GM12878 (cell line): Measurements from ENCODE around the gene MFAP1. TPM values are rescaled to one million over a fixed set of nuclear protein-coding genes. Genes with fewer than 3 reads are reported as not detected.

Experiments
- ATAC-seq: fragments of 200-7000 bp; cut with Tn5 transposase; 3 replicates; pipeline ENCODE4 v1.9.1; 2020; ENCODE audit warnings: mild to moderate bottlenecking, moderate library complexity
- BruUV-seq: library from RNA; stranded (reverse); fragments of 400-500 nt; replicated peaks from 2 replicates; lab custom pipeline; 2021; lab: Mats Ljungman, UMichigan
- CTCF ChIA-PET: fragments of 300-600 bp; sonication (Branson Sonifier 250); formaldehyde crosslinking; extraction: SDS; loops from one replicate; lab custom pipeline; 2021; ENCODE audit warnings: inconsistent platforms; lab: Yijun Ruan, JAX
- POLR2A ChIA-PET: fragments of 350-600 bp; formaldehyde crosslinking; extraction: SDS; loops from one replicate; lab custom pipeline; 2021; ENCODE audit warnings: inconsistent platforms; lab: Charles Lee
- RAD21 ChIA-PET: fragments of 300-600 bp; sonication (Branson Sonifier 250); formaldehyde crosslinking; loops from one replicate; lab custom pipeline; 2023; ENCODE audit warnings: antibody characterized with exemption; ENCODE audit not compliant: unreplicated experiment; lab: Charles Lee
- SMC1A ChIA-PET: fragments of 300-600 bp; sonication (Branson Sonifier 250); formaldehyde crosslinking; loops from one replicate; lab custom pipeline; 2023; ENCODE audit not compliant: unreplicated experiment, uncharacterized antibody; lab: Charles Lee
- DNase-seq: peaks from one replicate; pipeline ENCODE4 v3.0.0-alpha.2; 2011; ENCODE audit warnings: low read depth, low spot score
- FAIRE-seq: peaks from 3 replicates; lab custom pipeline; 2011; peaks lifted over from hg19 to GRCh38; lab: Jason Lieb, UNC
- H2AFZ ChIP-seq: 2 replicates; pipeline ENCODE4 v1.6.0; 2011; ENCODE audit warnings: low read depth, low read length, control low read depth; ENCODE audit not compliant: control insufficient read depth
- H3K27ac ChIP-seq: 2 replicates; pipeline ENCODE4 v1.5.1; 2011; ENCODE audit warnings: control low read depth; ENCODE audit not compliant: control insufficient read depth, insufficient read depth
- H3K27me3 ChIP-seq, 2 experiments: replicated peaks in 1 of 2; 2 replicates each; pipeline versions ENCODE4 v1.6.0 to v1.6.1; 2011; ENCODE audit warnings: low read length in 1 of 2; ENCODE audit not compliant: control insufficient read depth in 2 of 2, insufficient read depth in 2 of 2
- H3K36me3 ChIP-seq, 2 experiments: 2 replicates each; pipeline ENCODE4 v1.5.1; 2011; ENCODE audit warnings: low read length in 1 of 2; ENCODE audit not compliant: control insufficient read depth in 2 of 2, insufficient read depth in 2 of 2
- H3K4me1 ChIP-seq: 2 replicates; pipeline ENCODE4 v1.6.1; 2011; ENCODE audit warnings: mild to moderate bottlenecking, low read length, moderate library complexity, mixed read lengths; ENCODE audit not compliant: control insufficient read depth, insufficient read depth
- H3K4me2 ChIP-seq: 2 replicates; pipeline ENCODE4 v1.6.0; 2011; ENCODE audit warnings: control low read depth; ENCODE audit not compliant: control insufficient read depth, insufficient read depth
- H3K4me3 ChIP-seq: fragments of 200-600 bp; sonication (generic); 2 replicates; pipeline ENCODE4 v1.5.1; 2016
- H3K79me2 ChIP-seq: 2 replicates; pipeline ENCODE4 v1.6.0; 2011; ENCODE audit warnings: low read length; ENCODE audit not compliant: control insufficient read depth, insufficient read depth
- H3K9ac ChIP-seq: 2 replicates; pipeline ENCODE4 v1.8.0; 2011; ENCODE audit warnings: low read length, control low read depth, mixed read lengths; ENCODE audit not compliant: control insufficient read depth, insufficient read depth
- H3K9me3 ChIP-seq: replicated peaks from 3 replicates; pipeline ENCODE4 v1.5.1; 2011; ENCODE audit warnings: mild to moderate bottlenecking, low read length; ENCODE audit not compliant: control insufficient read depth, insufficient read depth
- H4K20me1 ChIP-seq: 2 replicates; pipeline ENCODE4 v1.6.0; 2011; ENCODE audit not compliant: control insufficient read depth, insufficient read depth
- BRCA1 ChIP-seq: IDR thresholded peaks from 2 replicates; pipeline ENCODE4 v1.6.1; 2011; ENCODE audit warnings: low read depth, low read length, improper control_type of control experiment
- DPF2 ChIP-seq: fragments of 450-650 bp; IDR thresholded peaks from 2 replicates; pipeline ENCODE4 v1.6.1; 2017; ENCODE audit warnings: mild to moderate bottlenecking
- EGR1 ChIP-seq, 2 experiments: IDR thresholded peaks; 1 replicate in 1 of 2; 2 replicates in 1 of 2; pipeline ENCODE4 v1.6.1; 2011 to 2012; ENCODE audit warnings: low read depth in 2 of 2, low read length in 2 of 2, borderline replicate concordance in 1 of 2, mild to moderate bottlenecking in 1 of 2, moderate library complexity in 1 of 2
- EP300 ChIP-seq, 2 experiments: fragments of 150-350 bp in 1 of 2; IDR thresholded peaks; 2 replicates each; pipeline ENCODE4 v1.6.1; 2011 to 2012; ENCODE audit warnings: low read depth in 2 of 2, low read length in 2 of 2, borderline replicate concordance in 1 of 2, improper control_type of control experiment in 1 of 2, inconsistent platforms in 1 of 2; ENCODE audit not compliant: control insufficient read depth in 1 of 2
- KLF5 ChIP-seq: fragments of 450-650 bp; IDR thresholded peaks from 2 replicates; pipeline ENCODE4 v1.6.1; 2014; ENCODE audit warnings: mild to moderate bottlenecking; ENCODE audit not compliant: partially characterized antibody
- NKRF ChIP-seq: fragments of 450-650 bp; conservative IDR thresholded peaks from 2 replicates; pipeline ENCODE4 v1.6.1; 2017; ENCODE audit warnings: mild to moderate bottlenecking, moderate library complexity
- NR2F1 ChIP-seq: fragments of 450-650 bp; conservative IDR thresholded peaks from 2 replicates; pipeline ENCODE4 v1.6.1; 2017; ENCODE audit warnings: mild to moderate bottlenecking
- POLR2A ChIP-seq: IDR thresholded peaks from 2 replicates; pipeline ENCODE4 v1.6.1; 2011; ENCODE audit warnings: low read depth, mild to moderate bottlenecking, low read length
- POLR2AphosphoS5 ChIP-seq: IDR thresholded peaks from 2 replicates; pipeline ENCODE4 v1.6.1; 2011; ENCODE audit warnings: mild to moderate bottlenecking, low read length, inconsistent platforms
- RUNX3 ChIP-seq: IDR thresholded peaks from 2 replicates; pipeline ENCODE4 v1.6.1; 2012; ENCODE audit warnings: low read length, inconsistent platforms
- TAF1 ChIP-seq: IDR thresholded peaks from 2 replicates; pipeline ENCODE4 v1.6.1; 2011; ENCODE audit warnings: mild to moderate bottlenecking, low read depth, low read length, borderline replicate concordance
- TARDBP ChIP-seq: IDR thresholded peaks from 2 replicates; pipeline ENCODE4 v1.6.1; 2016; ENCODE audit warnings: borderline replicate concordance
- WGBS: methylation state at CpG from one replicate; pipeline ENCODE4 v1.1.6; 2016; ENCODE audit warnings: low lambda C conversion rate; ENCODE audit not compliant: insufficient replicate concordance, insufficient coverage; ENCODE audit errors: missing lambda C conversion rate; 5-methylcytosine and 5-hydroxymethylcytosine counted together
- in situ Hi-C: fragments of 300-500 bp; cut with MboI; formaldehyde crosslinking; loops from 9 replicates; pipeline ENCODE4 v1.14.3; 2018; ENCODE audit warnings: mixed read lengths
- intact Hi-C: fragments of 100-400 bp; cut with micrococcal nuclease; formaldehyde crosslinking; loops from one replicate; pipeline ENCODE4 v1.14.2; 2022; ENCODE audit not compliant: unreplicated experiment
- polyA plus RNA-seq, 11 experiments: library from polyadenylated mRNA; depleted of rRNA in 4 of 11; unstranded in 6 of 11; stranded (reverse) in 5 of 11; fragments of >200 nt; fragmentation: Nextera tagmentation in 4 of 11; fragmentation: Illumina TruSeq in 1 of 11; extraction: Ambion mirVana in 4 of 11; extraction: Trizol in 1 of 11; gene quantifications; 1 replicate in 1 of 11; 2 replicates in 10 of 11; pipeline versions ENCODE4 v1.2.1 to v1.2.3, GENCODE V29; 2011 to 2016; ENCODE audit warnings: inconsistent platforms in 2 of 11, missing spikeins in 2 of 11, low read depth in 1 of 11
- total RNA-seq, 4 experiments: library from RNA; depleted of rRNA in 3 of 4; stranded (reverse); fragments of >200 nt in 3 of 4; fragmentation: Illumina TruSeq in 1 of 4; extraction: Trizol in 1 of 4; gene quantifications; 2 replicates each; pipeline versions ENCODE4 v1.2.1 to v1.2.3, GENCODE V29; 2013 to 2021
- TF ChIP-seq, protein P1 (sequence below): IDR thresholded peaks from 2 replicates; pipeline ENCODE4 v1.6.1; 2012; ENCODE audit warnings: mild to moderate bottlenecking, low read depth, low read length

Gene MFAP1
- total and polyA plus RNA-seq, 10 of the 15 experiments (the other 5 are each of a cell fraction or from before 2014, with no cell fraction given) = 24.5 to 67.3 (median 47.4) TPM

GRCh38 chr15:43792761-43793476 lies 31.6 kb downstream of the MFAP1 start:
- H3K27me3 ChIP-seq = no peaks in the 10 kb centered on the region
- CTCF ChIA-PET = interaction anchor here (0.6 to 1.5 kb wide), 4 partner anchors 17 to 40 kb away, joined by 3 to 5 read pairs (median 4); partner anchors contain the start of gene ELL3
- under 1% methylated on average over 31 of the region's 33 CpGs for WGBS
- TF ChIP-seq NKRF (0 out of 2 replicates have a peak, but pooled peaks have one; percentile 19), TARDBP (0 out of 2 replicates have a peak, but pooled peaks have one; percentile 12), BRCA1 (no peak), EGR1 (IDR thresholded peaks at IDR 0.05; ENCODE audit: borderline replicate concordance in 1 of 2, low read depth in 2 of 2, low read length in 2 of 2) (peak in 1 of 2 experiments; percentile 59; a peak in 2 of 3 replicates), RUNX3 (0 out of 2 replicates have a peak, but pooled peaks have one; percentile 19), KLF5 (no peak), DPF2 (0 out of 2 replicates have a peak, but pooled peaks have one; percentile 8), POLR2A (0 out of 2 replicates have a peak, but pooled peaks have one; percentile 6), NR2F1 (0 out of 2 replicates have a peak, but pooled peaks have one; percentile 13), EP300 (IDR thresholded peaks at IDR 0.05; ENCODE audit: borderline replicate concordance in 1 of 2, control insufficient read depth in 1 of 2, low read depth in 2 of 2, low read length in 2 of 2) (no peak), POLR2AphosphoS5 (0 out of 2 replicates have a peak, but pooled peaks have one; percentile 53), TAF1 (0 out of 2 replicates have a peak, but pooled peaks have one; percentile 6)
- TF ChIP-seq, protein P1, sequence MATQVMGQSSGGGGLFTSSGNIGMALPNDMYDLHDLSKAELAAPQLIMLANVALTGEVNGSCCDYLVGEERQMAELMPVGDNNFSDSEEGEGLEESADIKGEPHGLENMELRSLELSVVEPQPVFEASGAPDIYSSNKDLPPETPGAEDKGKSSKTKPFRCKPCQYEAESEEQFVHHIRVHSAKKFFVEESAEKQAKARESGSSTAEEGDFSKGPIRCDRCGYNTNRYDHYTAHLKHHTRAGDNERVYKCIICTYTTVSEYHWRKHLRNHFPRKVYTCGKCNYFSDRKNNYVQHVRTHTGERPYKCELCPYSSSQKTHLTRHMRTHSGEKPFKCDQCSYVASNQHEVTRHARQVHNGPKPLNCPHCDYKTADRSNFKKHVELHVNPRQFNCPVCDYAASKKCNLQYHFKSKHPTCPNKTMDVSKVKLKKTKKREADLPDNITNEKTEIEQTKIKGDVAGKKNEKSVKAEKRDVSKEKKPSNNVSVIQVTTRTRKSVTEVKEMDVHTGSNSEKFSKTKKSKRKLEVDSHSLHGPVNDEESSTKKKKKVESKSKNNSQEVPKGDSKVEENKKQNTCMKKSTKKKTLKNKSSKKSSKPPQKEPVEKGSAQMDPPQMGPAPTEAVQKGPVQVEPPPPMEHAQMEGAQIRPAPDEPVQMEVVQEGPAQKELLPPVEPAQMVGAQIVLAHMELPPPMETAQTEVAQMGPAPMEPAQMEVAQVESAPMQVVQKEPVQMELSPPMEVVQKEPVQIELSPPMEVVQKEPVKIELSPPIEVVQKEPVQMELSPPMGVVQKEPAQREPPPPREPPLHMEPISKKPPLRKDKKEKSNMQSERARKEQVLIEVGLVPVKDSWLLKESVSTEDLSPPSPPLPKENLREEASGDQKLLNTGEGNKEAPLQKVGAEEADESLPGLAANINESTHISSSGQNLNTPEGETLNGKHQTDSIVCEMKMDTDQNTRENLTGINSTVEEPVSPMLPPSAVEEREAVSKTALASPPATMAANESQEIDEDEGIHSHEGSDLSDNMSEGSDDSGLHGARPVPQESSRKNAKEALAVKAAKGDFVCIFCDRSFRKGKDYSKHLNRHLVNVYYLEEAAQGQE = no peak
- H3K36me3 ChIP-seq = peaks cover 5 to 30% of the 10 kb centered on the region in 2 experiments
- H3K4me1 ChIP-seq = peaks cover 32% of the 10 kb centered on the region
- H4K20me1 ChIP-seq = no peaks in the 10 kb centered on the region; the same call in none of the 2 replicates
- no peak for FAIRE-seq
- peak; percentile 0; the same call in 2 of the 3 replicates for ATAC-seq
- H3K9ac ChIP-seq = peak overlapping the region; percentile 100
- H3K4me3 ChIP-seq = peak overlapping the region; percentile 96
- SMC1A ChIA-PET = interaction anchor here (1.1 to 9.4 kb wide), 8 partner anchors 11 to 40 kb away, joined by 3 to 129 read pairs (median 4); partner anchors contain the start of genes ELL3 and MFAP1
- in situ Hi-C loops (loop anchor here (10.0 to 25.0 kb wide), 2 partner anchors 932 to 1531 kb away; partner anchors contain the start of genes GANC and TMEM87A), intact Hi-C loops (loop anchor here (1.0 to 5.0 kb wide), 2 partner anchors 7 to 34 kb away; partner anchors contain the start of genes HYPK, SERINC4 and WDR76)
- H3K27ac ChIP-seq = peak overlapping the region; percentile 99
- H3K9me3 ChIP-seq = no peaks in the 10 kb centered on the region
- POLR2A ChIA-PET = interaction anchor here (0.6 to 6.5 kb wide), 12 partner anchors 6 to 745 kb away, joined by 3 to 59 read pairs (median 4); partner anchors contain the start of genes ELL3, HYPK, MFAP1 and SERINC4
- no peak for DNase-seq
- H3K79me2 ChIP-seq = peaks cover 34% of the 10 kb centered on the region
- RAD21 ChIA-PET = interaction anchor here (0.6 to 1.7 kb wide), 6 partner anchors 16 to 53 kb away, joined by 3 to 9 read pairs (median 6); partner anchors contain the start of genes ELL3 and MFAP1
- no peak overlapping the region; the same call in 1 of the 2 replicates for H2AFZ ChIP-seq
- no TSS peak for BruUV-seq
- peak overlapping the region; percentile 99 for H3K4me2 ChIP-seq
